ENCODE data around the gene PCNX3.

The PCNX3 gene

DNA sequence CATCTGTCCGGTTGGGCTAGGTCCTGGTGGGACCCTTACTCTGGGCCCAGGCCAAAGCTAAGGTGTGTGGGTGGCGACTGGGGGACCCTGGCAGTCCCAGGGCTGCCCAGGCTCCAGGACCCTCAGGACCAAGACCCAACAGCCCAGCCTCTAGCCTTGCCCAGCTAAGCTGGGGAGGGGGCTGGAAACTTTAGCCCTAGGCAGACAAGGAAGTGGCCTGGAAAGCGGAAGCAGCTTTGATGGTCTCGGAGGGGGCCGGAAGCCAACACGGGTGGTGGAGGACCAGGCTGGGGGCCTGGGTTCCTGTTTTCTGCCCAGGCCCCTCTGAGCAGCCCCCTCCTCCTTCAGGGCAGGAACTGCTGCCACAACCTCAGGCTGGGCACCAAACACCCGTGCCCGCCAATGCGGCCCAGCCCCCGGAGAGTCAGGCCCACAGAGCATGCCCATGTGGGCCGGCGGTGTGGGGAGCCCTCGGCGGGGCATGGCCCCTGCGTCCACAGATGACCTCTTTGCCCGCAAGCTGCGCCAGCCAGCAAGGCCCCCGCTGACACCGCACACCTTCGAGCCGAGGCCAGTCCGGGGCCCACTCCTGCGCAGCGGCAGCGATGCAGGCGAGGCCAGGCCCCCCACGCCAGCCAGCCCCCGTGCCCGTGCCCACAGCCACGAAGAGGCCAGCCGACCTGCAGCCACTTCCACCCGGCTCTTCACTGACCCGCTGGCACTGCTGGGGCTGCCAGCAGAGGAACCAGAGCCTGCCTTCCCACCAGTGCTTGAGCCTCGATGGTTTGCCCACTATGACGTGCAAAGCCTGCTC lies 25.1 kb downstream of the PCNX3 start:
- no peak for DNase-seq (ENCODE audit: low read depth)

DNA sequence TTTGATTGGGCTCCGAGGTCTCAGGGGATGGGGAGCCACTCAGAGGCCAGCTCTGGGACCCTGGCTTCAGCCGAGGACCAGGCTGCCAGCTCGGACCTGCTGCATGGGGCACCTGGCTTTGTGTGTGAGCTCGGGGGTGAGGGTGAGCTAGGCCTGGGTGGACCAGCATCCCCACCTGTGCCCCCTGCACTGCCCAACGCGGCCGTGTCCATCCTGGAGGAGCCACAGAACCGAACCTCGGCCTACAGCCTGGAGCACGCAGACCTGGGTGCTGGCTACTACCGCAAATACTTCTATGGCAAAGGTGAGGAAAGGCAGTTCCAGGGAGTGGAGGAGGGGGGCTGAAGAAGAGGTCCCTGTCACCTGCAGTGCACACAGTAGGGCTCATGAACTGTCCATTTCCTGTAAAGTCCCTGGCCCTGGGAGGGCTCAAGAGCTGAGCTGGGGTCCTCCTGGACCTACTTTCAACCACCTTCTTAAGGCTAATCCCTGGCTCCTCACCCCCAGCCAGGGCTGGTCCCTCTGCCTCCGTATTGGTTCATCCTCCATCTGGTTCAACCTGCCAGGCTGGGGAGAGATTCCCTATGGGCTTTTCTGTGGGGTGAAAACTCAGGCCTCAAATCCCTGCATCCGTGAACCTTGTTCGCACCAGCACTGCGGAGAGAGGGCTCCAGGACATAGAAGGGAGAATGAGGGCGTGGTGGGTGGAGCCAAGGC lies 25.9 kb downstream of the PCNX3 start:
- no peak for DNase-seq (ENCODE audit: low read depth)

DNA sequence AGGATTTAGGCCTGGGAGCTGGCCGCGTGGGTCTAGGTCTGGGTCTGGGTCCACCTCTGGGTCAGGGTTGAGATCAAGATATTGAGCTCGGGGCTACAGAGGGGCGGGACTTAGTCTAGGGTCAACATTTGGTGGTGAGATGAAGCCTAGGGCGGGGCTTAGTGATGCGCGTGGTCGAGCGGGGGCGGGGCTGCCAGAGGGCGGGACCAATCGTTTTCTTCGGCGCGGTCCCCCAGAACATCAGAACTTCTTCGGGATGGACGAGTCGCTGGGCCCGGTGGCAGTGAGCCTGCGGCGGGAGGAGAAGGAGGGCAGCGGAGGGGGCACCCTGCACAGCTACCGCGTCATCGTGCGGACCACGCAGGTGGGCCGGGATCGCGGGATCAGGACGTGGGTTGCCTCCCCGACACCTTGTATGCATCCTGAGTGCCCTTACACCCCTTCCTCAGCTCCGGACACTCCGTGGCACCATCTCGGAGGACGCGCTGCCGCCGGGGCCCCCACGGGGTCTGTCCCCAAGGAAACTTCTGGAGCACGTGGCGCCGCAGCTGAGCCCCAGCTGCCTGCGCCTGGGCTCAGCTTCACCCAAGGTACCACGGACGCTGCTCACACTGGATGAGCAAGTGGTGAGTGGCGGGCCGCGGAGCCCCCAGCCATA lies 26.6 kb downstream of the PCNX3 start:
- no peak for DNase-seq (ENCODE audit: low read depth)

DNA sequence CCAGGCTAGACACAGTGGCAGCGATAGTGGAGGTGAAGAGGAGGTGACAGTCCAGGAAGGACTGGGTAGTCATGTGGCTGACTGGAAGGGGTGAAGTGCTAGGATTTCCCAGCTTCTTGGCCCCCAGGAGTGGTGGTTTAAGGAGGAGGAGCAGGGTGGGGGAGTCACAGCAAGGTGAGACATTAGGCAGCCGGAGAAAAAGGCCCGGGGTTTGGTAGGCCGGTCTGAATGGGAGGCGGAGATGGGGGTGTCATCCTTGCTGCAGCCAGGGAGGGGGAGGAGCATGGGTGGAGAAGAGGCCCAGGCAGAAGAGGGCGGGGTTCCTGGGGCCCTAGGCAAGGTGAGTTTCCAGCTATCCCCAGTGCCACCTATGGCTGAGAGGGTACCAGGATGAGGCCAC lies 28.4 kb downstream of the PCNX3 start:
- no peak for DNase-seq (ENCODE audit: low read depth)

DNA sequence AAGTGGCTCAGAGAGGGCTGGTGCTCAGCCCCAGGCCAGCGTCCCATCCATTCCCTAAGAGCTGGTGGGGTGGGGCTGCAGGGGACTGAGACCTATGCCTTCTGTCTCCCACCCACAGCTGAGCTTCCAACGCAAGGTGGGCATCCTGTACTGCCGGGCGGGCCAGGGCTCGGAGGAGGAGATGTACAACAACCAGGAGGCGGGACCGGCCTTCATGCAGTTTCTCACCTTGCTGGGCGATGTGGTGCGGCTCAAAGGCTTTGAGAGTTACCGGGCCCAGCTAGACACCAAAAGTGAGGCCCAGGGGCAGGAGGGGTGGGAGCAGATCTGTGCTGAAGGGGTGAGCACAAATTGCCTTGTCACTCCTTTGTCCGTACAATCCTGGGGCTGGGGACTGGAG lies 29.3 kb downstream of the PCNX3 start:
- DNase-seq (ENCODE audit: low read depth): no peak

DNA sequence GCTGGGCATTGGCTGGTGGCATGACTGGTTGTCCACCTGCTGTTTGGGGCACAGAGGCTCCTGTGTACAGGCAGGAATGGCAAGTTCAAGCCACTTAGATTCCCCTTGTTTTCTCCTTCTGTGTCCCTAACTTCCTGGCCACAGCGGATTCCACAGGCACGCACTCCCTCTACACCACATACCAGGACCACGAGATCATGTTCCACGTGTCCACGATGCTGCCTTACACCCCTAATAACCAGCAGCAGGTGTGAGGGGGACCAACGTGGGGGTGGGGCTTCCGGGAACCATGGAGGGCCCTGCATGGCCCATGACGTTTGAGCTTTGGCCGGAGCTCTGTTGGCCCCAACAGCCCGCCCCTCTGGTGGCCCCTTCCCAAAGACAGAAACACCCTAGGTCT lies 30.1 kb downstream of the PCNX3 start:
- DNase-seq (ENCODE audit: low read depth): no peak

DNA sequence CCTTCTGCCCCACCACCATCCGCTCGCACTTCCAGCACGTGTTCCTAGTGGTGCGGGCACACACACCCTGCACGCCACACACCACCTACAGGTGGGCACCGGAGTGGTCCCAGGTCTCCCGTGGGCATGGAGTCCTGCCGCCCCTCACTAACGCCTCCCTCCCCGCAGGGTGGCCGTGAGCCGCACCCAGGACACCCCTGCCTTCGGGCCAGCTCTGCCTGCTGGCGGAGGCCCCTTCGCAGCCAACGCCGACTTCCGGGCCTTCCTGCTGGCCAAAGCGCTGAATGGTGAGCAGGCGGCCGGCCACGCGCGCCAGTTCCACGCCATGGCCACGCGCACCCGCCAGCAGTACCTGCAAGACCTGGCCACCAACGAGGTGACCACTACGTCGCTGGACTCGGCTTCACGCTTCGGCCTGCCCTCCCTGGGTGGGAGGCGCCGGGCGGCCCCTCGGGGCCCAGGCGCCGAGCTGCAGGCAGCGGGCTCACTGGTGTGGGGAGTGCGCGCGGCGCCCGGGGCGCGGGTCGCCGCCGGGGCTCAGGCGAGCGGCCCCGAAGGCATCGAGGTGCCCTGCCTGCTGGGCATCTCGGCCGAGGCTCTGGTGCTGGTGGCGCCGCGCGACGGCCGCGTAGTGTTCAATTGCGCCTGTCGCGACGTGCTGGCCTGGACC lies 30.8 kb downstream of the PCNX3 start:
- DNase-seq (ENCODE audit: low read depth): no peak

DNA sequence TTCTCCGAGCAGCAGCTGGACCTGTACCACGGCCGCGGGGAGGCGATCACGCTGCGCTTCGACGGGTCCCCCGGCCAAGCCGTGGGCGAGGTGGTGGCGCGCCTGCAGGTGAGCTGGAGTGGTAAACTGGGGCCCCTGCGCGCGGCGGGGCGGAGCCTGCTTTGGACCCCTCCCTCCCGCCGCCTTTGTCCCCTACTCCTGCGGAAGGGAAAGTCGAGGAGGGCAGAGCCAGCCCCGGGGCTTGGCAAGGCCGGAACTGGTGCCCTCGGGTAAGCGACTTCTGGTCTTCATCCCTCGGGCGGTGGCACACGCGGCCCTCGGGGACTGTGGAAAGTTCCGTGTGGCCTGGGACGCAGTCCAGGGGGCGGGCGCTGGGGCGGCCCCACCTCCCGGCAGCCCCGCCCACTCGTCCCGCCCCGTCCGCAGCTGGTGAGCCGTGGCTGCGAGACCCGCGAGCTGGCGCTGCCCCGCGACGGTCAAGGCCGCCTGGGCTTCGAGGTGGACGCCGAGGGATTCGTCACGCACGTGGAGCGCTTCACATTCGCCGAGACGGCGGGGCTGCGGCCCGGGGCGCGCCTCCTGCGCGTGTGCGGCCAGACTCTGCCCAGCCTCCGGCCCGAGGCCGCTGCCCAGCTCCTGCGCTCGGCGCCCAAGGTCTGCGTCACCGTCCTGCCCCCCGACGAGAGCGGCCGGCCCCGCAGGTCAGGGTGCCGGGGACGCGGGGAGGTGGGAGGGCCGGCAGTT lies 31.6 kb downstream of the PCNX3 start:
- DNase-seq (ENCODE audit: low read depth): no peak

DNA sequence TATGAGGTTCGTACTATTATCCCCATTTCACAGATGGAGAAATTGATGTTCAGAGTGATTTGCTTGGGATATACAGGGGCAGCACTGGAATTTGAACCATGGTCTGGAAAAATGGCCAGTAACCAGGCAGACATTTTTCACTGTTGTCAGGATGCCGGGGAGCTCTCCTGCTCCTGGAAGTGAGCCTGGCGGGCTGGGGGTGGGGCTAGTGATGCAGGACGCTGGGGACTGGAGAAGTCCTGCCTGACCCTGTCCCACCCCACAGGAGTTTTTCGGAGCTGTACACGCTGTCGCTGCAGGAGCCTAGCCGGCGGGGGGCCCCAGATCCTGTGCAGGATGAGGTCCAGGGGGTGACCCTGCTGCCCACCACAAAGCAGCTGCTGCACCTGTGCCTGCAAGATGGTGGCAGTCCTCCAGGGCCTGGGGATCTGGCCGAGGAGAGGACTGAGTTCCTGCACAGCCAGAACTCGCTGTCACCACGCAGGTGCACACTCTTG lies 33.5 kb downstream of the PCNX3 start:
- DNase-seq (ENCODE audit: low read depth): no peak

DNA sequence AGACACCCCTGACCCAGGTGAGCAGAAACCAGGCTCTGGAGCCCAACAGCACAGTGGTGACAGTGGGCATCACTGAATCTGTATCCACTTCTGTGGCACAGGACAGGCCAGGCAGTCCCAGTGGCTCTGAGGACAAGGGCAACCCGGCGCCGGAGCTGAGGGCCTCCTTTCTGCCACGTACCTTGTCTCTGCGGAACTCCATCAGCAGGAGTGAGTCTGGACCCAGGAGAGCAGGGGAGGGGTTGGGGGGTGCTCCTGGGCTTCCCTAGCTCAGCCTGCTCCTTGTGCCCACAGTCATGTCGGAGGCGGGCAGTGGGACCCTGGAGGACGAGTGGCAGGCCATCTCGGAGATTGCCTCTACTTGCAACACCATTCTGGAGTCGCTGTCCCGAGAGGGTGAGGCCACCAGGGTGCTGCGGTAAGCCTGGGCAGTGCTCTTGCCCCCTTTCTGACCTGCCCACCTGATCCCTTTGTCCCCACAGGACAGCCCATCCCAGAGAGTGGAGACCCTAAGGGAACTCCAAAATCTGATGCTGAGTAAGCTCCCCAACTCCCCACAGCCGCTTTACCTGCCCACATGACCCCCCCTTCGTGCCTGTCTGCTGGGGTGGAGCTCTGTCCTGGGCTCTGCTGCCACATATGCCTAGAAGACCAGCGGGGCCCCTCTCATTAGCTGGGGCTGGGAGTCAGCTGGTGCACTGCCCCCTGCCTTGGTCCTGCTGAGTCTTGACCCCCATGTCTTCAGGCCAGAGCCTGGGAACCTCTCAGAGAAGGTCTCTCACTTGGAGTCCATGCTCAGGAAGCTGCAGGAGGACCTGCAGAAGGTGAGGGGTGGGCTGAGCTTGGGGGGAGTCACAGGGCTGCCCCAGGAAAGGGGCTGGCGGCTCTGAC lies 34.3 kb downstream of the PCNX3 start:
- DNase-seq (ENCODE audit: low read depth): no peak

DNA sequence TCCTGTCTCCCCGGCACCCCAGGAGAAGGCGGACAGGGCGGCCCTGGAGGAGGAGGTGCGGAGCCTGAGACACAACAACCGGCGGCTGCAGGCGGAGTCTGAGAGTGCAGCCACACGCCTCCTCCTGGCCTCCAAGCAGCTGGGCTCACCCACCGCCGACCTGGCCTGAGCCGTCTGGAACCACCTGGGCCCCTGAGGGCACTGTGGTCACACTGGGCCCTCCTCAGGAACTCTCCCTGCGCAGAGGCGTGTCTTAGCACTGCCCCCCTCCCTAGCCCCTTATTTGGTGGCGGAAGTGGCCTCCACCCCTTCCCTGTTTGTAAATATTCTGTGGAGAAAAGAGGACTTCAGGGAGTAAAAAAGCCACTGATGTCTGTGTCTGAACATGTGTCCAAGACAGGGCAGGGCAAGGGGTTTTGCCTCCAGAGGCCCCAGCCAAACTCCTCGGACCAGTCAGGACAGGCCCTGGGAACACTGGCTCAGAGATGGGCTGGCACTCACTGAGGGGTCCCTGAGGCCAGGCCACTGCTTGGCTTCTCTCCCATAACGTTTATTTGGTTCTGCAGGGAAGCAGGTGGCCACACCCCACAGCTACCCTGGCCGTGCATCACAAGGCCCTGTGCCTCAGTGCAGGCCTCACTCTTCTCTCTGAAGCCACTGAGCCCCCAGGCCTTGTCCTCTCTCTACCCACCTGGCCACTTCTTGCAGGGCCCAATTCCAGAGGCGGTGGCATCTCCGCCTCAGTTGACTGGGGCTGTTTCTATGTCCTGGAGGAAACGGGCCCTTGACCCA lies 35.2 kb downstream of the PCNX3 start:
- no peak for DNase-seq (ENCODE audit: low read depth)

DNA sequence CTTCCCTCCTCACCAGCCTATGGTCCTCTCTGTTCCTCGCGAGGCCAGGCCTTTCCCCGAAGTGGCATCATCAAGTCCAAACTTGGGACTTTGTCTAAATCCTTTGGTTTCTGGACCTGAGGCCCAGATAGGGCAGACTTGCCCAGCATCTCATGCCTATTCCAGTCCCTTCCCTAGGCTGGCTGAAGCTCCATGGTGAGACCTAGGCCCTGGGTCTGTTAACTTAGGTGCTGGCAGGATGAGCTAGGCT lies 35.7 kb downstream of the PCNX3 start:
- DNase-seq (ENCODE audit: low read depth): no peak

DNA sequence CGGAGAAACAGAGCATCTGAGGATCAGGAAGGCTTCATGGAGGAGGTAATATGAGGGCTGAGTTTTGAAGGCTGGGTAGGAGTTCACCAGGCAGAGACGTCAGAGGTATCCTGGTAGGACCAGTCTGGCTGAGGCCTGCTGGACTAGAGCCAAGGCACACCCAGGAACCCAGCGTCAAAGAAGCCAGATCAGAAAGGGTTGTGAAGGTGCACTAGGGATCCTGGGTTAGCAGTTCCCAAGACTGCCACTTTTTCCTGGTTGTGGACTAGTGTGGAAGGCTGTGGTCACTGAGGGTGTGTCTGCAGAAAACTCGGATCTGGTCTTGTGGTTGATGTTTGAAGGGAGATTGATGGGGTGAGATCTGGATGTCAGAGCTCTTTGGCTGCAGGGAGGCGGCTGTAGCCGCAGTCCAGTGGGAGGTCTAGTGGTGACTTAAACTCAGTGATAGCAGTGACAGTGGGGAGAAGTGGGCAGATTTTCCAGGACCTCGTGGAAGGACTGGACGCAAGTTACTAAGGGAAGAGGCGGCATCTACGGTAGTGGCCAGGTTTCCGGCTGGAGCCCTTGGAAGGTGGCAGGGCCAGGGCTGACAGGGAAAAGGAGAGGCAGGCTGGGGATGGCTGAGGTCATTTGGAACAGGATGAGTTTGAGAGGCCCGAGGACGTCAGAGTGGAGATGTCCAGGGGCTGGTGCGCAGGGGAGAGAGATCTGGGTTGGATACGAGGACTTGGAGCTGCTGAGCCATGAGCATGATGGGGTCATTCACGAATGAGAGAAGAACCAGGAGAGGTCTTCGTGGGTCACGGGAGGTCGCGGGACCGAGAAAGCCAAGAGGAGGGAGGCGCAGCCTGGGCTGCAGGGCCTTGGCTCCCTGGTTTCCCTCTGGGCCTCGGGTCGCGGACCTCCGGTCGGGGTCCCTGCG lies 36.3 kb downstream of the PCNX3 start:
- no peak for DNase-seq (ENCODE audit: low read depth)

DNA sequence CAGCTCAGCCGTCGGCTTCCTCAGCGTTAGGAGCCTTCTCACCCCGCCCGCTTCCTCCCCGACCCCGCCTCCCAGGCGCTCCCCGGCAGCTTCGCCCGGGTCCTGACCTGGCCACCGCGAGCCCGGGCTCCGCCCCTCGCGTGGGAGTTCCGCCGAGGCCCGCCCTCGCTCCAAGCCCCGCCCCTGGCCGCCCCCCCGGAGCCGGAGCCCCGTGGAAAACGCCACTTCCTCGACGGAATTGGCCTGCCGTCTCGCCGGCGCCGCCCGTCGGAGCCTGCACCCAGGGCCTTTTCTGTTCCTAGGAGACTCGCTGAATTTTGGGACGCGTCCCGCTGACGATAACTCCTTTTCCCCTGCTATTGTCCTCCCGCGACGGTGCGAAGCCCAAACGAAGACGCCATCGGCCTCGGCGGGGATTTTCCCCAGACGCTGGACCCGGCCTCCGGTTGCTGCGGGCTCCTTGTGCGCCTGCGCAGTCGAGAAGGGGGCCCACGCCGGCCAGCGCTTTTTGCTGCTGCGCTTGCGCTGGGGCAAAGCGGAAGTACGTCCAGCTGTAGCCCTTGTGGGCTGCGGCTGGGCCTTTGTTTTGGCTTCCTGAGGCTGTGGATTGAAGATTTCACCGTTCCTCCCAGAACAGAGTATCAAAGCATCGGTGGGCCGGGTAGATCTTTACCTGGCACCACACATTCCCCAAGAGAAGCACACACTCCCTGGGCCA lies 37.1 kb downstream of the PCNX3 start:
- DNase-seq (ENCODE audit: low read depth): peak; percentile 91

DNA sequence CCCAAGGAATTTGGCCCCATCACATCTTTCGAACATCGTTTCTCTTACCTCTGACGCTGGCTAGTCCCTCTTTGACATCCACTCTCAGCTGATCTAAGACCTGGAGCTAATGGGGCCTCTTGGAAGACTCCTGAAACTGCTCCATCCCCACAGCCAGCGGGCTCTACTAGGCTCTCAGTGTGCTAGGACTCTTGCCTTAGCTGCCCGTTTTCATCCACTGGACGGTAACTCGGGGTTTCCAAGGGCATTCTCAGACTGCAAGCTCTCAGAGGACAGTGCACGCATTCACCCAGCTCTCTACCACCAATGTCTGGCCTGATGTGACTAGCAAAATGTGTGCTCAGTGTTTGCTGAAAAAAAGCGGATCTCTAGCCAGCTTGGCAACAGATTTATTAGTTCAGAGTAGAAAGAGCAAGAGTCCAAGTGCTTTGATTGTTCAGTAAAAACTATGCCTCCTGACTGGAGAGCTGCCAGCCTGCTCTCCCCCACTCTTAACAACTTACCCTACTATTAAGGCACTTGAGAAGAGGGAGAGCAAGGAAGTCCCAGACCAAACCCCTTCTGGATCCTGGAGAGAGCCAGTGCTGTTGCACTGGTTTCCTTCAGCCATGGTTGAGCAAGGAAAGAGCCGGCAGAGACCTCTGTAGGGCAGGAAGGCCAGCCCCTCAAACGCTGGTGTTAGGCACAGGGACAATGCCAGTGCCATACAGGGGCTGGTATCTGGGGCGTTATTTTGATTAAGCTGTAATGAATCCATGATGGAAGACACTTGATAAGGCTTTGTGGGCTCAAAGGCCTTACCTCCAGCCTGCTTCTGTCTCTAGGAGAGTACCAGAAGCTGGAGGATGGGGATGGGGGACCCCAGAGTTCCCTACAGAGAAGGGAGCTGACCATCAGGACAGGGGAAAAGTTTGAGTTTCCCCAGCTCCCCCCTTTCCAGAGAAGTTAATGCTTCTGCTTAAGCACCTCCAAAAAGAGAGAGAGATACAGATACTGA lies 38.0 kb downstream of the PCNX3 start:
- DNase-seq (ENCODE audit: low read depth): no peak

DNA sequence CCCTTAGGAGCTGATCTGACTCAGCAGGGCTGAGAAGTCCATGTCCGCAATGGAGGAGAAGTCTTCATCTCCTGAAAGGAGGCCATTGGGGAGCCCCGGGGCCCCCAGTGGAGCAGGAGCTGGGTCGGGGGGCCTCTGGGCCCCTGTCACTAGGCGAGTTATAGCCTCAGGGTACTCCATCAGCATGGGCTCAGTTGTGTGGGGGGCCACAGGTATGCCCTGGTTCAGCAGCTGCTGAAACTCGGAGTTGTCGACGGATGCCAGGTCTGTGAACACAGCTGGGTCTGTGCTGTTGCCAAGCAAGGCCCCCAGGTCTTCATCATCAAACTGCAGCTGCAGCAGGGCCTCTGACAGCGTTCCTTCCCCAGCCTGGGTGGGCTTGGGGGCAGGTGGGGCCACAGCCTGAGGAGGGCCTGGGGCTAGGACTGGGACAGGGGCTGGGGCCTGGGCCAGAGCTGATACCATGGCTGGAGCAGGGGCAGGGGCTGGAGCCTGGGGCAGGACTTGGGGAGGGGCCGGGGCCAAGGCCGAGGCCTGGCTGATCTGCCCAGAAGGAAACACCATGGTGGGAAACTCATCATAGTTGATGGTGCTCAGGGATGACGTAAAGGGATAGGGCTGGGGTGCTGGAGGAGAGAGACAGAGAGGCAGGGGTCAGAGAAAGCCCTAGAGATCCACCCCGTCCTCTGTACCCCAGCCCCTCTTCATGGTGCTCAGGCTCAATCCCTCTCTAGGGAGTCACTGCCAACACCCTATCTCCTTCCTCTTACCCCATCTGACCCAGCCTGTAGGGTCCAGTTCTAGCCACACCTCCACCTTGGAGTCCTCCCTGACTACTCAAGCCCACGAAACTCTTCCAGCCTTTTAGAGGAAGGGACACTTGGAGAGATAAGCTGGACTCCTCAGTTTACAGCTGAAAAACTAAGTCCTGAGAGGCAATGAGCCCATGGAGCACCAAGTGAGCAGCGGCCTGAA lies 39.1 kb downstream of the PCNX3 start:
- no peak for DNase-seq (ENCODE audit: low read depth)
